Stimulated activated CD4-positive, alpha-beta T cell treated with anti-CD3 and anti-CD28 coated beads, Interleukin-1b, Interleukin-23, amount 100 ng/mL, for 4 hours (primary cell): ENCODE data around the gene DRC3.

Experiments
- DNase-seq, 2 donors: peaks; one replicate each; pipeline ENCODE4 v3.0.0-alpha.2; 2020; ENCODE audit warnings: low read depth in 2 of 2

The DRC3 gene

DNA sequence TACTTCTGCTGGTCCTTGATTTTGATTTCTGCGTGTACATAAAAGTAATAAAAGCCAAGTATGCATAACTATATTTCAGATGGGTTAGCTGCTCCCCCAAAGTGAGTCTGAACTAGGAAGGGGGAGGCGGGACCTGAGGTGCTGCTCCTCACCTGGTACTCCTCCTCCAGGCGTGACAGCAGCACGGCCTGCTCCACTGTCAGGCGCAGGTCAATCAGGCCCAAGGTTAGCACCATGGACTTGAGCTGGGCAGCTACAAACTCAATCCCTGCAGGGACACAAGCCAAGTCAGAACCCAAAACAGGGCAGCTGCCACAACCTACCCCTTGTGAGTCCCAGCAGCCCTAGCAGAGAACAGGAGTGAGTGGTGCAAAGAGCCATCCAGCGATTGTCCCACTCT is 48.3 kb downstream of the DRC3 start:
- DNase-seq, result no peak

DNA sequence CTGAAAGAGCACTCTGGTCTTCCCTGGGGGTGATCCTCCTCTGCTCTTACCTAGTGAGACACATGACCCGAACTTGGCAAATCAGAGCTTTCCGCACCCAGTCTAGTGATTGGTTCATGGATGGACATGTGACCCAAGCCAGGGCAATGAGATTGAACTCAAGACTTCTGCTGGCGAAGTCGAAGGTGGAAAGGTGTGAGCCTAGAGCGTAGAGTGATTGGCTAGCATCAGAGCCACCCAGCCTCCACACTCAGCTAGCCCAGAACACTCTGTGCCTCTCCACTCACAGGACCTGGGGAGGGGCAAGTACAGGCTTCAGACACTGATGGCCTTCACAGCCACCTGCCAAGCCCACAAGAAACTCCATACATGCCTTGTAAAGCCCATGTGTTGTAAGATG is 48.7 kb downstream of the DRC3 start:
- DNase-seq, result no peak

DNA sequence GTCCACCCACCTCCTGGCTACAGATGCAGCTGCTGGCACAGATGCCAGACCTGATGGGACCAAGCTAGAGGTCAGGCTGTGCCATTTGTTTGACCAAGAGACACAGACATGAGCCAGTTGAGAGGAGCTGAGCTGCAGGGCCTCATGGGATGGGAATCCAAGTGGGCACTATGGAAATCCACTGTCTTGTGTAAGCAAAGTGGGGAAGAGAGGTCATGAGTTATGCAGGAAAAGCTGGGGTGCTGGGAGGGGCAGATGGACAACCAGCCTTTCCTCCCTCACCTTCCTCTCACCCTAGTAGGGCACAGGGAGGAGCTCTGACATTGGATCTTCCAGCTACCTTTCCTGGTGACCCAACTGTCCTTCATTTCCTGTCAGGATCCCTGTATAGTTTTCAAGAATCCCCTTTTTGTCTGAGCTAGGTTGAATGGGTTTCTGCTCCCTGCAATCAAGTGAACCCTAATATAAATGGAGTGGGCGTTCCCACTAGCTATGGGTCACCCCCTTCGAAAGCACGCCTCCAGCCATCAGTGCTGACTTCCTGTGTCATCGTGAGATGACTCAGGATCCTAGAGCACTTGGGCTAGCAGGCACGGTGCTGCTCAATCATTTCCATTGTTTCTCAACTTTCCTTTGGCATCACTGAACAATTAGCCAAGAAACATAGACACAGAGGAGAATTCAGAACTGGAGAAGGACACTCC is 52.7 kb downstream of the DRC3 start:
- no peak for DNase-seq

DNA sequence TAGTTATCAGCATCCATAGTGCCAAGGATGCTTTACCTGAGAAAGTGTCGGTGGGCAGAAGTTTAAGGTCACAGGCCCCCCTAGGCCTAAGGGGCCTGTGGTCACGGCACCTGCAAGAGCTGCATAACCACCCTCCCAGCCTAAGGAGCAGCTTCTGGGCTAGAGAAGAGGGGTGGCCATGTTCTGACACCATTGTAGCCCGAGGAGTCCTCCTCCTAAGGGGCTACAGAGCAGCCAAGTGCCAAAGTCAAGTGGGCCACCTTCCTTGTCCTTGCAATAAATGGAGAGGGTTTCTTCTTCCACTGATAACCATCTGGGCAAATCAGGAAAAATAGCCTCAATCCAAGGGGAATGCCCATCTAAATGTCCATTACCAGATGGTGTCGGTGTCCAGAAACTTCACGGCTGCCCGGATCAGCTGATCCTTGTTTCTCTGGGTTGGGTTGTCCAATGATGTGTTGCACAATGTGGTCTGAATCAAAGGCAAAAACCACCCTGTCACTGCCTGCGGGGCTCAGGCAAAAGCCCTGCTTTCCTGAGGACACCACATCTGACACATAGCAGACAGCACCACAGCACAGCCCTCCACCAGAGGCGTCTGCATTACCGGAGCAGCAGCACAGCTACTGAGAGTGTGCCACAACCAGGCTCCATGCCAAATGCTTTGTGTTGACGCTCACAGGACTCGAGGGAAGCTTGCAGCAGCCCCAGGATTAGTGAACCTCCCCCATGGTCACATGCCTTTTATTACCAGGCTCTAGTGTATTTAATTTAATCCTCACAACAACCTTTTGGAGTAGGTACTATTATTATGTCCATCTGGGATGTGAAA is 53.5 kb downstream of the DRC3 start:
- DNase-seq, result no peak

DNA sequence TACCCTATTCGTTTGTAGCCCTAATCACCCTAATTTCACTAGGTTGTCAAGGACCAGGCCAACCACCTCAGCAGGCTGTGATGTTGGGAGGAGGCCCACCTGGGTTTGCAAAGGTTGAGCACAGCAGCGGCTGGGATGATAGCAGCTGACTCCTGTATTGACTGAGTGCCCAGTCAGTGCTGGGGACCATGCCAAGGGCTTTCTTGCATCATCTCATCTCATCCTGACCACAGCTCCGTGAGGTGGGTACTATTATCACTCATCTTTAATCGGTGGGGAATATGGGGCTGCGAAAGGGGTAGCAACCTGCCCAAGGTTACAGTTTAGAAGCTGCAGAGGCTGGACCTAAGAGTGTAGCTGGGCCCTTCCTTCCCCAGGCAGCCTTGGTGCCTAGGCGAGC is 54.6 kb downstream of the DRC3 start:
- DNase-seq, result no peak

DNA sequence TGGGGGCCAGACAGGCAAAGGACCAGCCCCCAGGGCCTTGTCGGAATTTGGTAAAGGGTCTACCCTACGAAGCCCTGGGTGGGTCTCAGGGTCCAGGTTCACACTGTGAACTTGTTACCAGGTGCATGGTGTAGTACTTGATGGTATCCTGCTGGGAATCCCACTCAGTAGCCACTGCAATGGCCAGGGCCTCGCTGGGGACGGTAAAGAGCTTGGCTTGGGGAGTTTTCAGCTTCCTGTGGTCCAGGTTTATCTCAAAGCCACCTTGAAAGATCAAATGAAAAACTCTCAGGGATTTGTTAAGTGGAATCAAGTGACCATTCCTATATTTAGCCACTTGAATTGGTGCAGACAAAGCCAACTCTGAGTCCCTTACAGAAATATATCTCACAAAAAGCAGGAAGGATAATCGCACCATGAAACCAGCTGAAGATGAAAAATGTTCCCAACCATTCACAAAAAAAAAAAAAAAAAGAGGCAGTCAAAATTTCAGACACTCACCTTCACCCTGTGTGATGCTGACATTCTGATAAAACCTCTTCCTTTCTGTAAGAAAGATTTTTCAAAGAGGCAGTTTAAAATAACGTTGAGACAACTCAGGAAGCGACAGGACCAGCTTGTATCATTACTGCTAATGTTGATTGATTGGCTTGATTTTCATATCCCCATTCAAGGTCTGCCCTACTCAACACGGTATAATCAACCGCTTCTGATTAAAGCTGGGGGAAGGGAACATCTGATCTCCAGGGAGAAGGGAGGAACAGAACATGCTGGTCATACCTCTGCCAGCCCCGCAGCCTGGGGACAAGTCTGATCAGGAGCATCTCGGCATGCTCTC is 55.7 kb downstream of the DRC3 start:
- DNase-seq, result no peak

DNA sequence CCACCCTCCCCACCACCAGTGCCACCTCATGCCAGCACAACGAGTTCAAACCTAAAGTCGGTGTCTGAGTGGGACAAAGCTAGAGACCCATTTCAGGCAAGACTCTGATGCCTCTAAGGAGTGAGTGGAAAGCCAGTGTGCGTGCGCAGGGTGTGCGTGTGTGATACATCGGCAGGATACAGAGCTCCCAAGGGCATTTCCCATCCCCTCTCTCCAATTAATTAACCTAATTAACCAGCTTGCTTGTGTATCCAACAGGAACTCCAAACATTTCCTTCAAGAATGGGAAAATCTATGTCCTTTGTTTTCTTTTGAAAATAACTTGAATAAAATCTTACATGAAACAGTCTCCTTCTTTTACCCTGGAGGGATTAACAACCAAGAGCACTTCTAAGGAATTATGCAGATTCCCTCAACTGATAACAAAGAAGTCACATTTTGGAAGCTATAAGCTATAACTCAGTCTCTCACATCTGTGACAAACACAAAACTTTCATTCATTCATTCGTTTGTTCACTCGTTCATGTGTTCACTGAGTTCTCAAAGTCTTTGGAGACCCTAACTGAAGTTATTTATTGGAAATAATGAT is 56.4 kb downstream of the DRC3 start:
- no peak for DNase-seq

DNA sequence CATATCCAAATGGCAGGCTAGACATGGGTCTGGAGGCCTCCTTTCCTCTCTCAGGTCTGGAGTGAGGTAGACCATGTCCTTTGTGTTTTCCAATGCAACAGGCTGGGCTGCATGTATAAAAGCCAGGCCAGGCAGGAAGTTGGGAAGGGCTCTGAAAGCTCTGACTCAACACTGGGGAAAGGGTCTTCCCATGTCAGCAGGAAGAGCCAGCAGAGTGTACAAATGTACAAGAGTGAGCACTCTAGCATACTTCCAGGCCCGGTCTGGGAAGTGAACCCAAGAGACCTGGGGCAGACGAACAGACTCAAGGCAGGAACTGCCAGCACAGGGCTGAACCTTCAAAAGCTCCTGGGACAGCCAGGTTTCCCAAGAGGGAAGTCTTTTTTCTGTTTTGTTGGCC is 59.3 kb downstream of the DRC3 start:
- no peak for DNase-seq

DNA sequence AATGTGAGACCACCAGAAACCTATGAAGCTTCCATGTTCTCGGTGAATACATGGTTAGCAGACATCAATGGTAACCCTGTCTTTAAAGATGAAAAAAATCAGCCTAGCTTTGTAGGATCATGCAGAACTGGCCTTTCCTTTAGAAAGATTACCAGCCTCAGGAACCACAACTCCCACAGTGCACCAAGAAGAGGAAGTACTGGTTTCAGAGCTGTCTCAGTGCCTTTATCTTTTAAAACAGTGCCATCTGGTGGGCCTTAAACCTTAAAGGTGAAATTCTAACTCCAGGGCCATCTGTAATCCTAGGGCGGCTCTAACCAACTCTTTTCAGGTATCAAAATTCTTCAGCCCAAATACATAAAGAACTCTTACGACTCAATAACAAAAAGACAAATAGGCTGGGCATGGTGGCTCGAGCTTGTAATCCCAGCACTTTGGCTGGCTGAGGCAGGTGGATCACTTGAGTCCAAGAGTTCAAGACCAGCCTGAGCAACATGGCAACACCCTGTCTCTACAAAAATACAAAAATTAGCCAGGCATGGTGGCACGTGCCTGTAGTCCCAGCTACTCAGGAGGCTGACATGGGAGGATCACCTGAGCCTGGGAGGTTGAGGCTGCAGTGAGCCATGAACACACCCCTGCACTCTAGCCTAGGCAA is 60.9 kb downstream of the DRC3 start:
- DNase-seq, result peak; percentile 3 to 41

DNA sequence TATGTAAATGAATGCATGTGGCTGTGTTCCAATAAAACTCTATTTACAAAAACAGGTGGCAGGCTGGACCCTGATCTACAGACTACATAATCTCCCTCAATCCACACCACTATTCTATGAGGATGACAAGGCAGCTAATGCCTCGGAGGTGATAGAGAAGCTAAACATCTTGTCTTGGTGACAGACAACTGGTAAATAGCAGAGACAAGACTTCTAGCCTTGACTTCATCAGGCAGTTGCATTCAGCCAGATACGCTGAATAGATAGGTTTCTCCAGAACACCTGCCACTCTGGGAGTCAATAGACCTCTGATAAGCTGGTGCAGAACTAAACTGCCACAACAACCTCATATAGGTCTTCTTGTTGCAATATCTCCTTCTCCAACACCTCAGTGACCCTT is 63.0 kb downstream of the DRC3 start:
- DNase-seq, result no peak

DNA sequence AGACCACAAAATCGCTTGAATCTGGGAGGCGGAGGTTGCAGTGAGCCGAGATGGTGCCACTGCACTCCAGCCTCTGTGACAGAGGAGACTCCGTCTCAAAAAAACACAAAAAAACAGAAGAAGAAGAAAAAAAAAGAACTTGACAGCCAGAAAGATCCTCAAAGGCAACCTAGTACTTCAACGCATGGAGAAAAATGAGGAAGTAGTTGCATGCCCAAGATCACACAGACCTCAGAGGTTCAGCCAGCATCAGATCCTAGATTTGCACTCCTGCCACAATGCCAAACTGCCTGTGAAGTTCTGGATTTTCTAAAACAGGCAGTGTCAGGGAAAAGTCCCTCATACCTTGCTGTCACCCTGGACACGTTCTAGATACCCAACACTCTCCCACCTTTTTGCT is 64.8 kb downstream of the DRC3 start:
- DNase-seq, result no peak

DNA sequence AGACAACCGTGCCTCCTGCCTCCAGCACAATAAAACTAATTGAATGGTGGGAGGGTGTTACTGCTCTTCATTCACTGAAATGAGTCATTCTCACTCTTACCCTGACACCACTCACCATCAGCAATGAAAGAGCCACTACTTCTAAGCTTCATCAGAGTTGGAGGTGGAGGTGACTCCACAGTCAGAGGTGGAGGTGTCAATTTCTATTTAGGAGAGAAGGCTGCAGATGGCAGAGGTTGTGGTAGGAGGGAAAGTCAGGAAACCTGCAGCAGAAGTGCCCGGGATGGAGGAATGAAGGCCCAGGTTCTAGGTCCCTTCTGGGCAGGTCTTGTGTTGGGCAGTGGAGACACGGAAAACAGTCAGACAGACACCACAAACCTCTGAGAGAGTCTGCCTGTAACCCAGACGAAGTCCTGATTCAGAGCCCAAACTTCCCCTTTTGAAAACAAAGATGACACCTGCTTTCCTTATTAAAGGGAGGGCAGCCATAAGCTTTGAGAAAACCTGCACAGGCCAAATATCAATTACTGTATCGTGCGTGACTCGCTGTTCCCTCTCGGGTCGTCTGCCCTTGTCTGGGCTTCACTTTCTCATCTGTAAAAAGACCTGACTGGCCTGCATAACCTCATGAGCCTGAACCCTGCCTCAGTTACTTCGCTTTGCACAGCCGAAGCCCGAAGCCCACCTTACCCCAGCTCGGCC is 65.6 kb downstream of the DRC3 start:
- peak; percentile 5 for DNase-seq

DNA sequence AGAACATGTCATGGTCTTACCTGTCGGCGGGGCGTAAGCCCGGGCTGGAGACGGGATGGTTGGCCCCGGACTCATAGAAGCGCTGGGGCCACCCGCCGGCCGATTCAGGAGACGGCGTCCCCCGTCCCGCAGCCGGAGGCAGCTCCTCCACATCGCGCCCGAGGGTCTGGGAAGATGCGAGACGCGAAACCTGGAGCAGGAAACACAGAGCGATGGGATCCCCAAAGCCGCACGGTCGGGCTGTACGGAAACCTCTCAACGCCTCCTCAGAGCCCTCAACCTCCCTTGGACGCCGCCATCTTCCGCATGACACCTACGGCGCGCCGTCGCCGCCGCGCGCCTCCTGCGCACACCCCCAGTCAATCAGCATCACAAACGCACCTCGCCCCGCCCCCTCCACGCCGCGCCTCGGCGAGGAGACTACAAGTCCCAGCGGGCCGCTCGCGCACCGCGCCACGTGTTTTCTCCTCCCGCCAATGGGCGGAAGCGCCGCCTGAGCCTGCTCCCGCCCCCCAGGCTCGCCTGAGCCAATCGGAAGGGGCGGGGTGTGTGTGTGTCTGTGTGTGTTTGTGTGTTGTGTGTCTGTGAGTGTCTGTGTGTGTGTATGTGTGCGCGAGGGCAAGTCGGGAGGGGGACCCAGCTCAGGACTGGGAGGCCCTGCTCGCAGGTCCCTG is 66.3 kb downstream of the DRC3 start, which contains the start of the genes ATPAF2 and GID4:
ATPAF2 (minus strand) TSS at position 308 of the 674 bp plus-strand sequence; CDS start at position 153, 155 bp downstream.
GID4 (plus strand) TSS at position 548 of the 674 bp plus-strand sequence; CDS start at position 605, 57 bp downstream.
- DNase-seq, result peak; percentile 99

DNA sequence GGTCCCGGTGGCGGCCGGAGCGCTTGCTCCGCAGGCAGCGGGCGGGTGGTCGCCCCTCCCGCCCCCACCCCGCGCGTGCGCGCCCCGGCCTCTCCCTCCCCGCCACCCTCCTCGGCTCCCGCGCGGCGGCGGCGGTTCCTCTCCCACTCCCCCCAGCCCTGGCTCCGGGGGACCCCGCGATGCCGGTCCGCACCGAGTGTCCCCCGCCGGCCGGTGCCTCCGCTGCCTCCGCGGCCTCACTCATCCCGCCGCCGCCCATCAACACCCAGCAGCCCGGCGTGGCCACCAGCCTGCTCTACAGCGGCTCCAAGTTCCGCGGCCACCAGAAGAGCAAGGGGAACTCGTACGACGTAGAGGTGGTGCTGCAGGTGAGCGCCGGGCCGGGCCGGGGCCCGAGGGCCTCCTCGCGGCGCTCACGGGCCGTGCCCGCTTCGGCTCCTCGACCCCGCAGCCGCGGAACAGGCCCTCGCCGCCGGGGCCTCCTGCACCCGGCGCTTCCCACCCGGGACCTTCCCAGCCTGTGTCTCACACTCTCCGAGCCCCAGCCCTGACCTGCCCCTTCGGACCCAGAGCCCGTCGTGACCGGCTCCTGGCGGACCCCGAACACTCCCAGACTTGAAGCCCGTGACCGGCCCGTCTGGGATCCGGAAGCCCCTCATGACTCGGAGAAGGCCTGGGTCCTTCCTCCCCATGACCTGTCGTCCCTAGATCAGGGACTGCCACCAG is 67.0 kb downstream of the DRC3 start:
- DNase-seq, result peak in 1 of 2 donors; percentile 4

DNA sequence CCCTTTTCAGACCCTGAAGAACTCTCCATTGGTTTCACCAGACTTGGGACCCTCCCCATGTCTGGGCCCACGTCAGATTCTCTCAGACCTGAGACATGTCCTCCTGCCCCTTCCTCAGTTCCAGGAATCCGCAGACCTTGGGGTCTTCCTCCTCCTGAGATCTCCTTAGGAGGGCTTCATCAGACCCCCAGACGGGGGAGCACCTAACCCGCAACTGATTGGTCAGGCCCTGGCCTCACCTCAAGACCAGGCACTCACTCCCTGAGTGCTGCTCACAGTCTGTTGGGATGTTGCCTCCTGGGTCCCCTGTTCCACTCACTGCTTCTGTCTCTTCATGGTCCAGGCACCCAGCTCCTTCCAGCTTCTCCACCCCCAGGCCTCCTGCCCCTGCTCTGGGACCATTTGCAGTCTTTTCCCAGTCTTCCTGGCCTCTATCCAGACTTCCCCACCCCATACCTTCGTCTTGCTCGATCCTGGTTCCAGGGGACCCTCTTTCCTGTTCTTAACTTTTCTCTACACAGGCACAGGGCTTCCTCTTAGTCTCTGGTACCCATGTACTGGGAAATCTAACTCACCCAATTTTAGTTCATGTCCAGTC is 67.7 kb downstream of the DRC3 start:
- DNase-seq, result no peak

DNA sequence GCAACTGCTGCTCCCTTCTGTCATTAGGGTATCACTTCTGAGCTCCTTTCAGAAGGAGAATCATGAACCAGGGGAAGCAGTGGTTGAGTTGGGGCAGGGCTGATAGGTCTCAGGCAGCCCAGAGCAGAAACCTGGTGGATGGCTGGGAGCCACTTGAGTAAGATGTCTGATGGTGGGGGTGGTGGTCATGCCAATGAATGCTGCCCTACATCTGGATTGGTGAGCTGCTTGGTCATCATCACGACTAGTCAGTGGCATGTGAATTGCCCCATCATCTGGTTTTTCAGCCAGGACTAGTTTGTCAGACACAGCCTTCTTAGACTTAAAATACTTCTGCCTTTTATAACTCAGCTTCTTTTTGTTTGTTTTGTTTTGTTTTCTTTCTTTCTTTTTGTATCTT is 69.1 kb downstream of the DRC3 start:
- no peak for DNase-seq

DNA sequence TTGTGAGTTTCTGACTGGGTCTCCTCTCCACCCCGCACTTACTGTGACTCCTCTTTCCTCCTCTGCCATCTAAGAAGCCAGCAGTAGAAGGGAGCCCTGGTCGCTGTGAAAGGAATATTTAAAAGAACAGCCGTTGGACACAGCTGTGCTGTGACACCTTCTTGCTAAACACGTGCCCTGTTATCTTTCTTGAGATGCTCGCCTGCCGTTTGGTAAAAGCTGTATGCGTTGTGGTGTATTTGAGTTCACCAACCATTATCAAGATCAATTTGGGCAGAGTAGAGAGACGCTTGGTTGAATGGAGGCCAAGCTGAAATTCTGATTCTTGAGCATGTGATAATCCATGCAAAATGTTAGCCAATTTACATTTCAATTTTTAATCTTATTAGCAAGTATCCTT is 70.3 kb downstream of the DRC3 start:
- no peak for DNase-seq

DNA sequence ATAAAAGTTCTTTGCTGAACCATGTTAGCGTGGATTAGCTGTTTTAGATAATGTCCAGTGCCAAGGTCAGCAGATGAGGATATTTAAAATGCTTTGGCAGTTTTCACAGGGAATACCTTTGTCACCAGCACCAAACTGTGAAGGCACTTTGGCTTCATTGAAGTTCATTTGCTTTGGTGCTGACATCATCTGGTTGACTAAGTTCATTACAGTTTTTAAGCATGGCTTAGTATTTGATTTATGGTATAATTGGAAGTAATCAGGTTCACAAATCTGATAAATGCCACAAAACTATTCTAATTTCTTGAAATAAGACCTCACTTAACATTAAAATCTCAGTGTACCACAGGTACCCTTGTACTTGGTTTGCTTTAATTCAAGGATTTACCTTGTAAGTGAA is 70.8 kb downstream of the DRC3 start:
- no peak for DNase-seq

DNA sequence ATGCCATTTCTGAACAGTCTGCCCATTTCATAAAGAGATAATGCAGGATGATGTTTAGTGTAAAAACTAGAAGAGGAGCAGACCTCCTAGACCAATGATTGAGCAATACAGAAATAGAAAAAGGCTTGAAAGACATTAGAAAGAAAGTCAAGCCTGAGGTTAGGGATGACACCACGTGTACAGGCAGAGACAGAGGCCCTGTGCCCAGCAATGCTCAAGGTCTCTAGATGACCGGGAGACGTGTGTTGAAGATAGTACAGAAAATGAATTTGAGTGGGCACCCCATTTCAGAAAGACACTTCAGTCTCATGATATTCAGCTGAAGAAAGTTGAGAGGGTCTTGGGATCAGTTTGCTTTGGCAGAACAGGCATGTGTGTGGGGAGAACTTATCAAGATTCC is 71.9 kb downstream of the DRC3 start:
- no peak for DNase-seq
